CD1c-positive myeloid dendritic cell (primary cell): Measurements from ENCODE around the gene SOX18.

Source experiments
- DNase-seq: peaks from one replicate; pipeline ENCODE4 v3.0.0-alpha.2; 2016; ENCODE audit errors: extremely low spot score

SOX18 gene

GRCh38 chr20:64052987-64053840, 3.8 kb upstream of the SOX18 start:
- no peak for DNase-seq

- DNase-seq, result no peak
These were observed 2.9 kb upstream of the SOX18 start for GRCh38 chr20:64052326-64052722.

- DNase-seq, result no peak
These were observed 2.3 kb upstream of the SOX18 start for GRCh38 chr20:64051561-64052325.

- no peak for DNase-seq
These were observed 1.6 kb upstream of the SOX18 start for GRCh38 chr20:64051033-64051452.

- no peak for DNase-seq
These were observed 1.0 kb upstream of the SOX18 start for GRCh38 chr20:64050261-64051032.

GRCh38 chr20:64049878-64050260, 430 bp upstream of the SOX18 start:
- no peak for DNase-seq

- DNase-seq, result no peak
These were observed 916 bp downstream of the SOX18 start for GRCh38 chr20:64048402-64049044.

- no peak for DNase-seq
These were observed 1.5 kb downstream of the SOX18 start for GRCh38 chr20:64047968-64048401.

- DNase-seq, result no peak
These were observed 2.4 kb downstream of the SOX18 start for GRCh38 chr20:64047046-64047389.

- no peak for DNase-seq
These were observed 4.0 kb downstream of the SOX18 start for GRCh38 chr20:64045346-64046011.

GRCh38 chr20:64044484-64045247, 4.8 kb downstream of the SOX18 start:
- no peak for DNase-seq

- DNase-seq, result no peak
These were observed 5.7 kb downstream of the SOX18 start for GRCh38 chr20:64043768-64044167.

- peak; percentile 24 for DNase-seq
These were observed 7.2 kb downstream of the SOX18 start for GRCh38 chr20:64042054-64042781.

- no peak for DNase-seq
These were observed 7.7 kb downstream of the SOX18 start for GRCh38 chr20:64041781-64042053.

GRCh38 chr20:64041040-64041780, 8.2 kb downstream of the SOX18 start:
- no peak for DNase-seq

- no peak for DNase-seq
These were observed 9.0 kb downstream of the SOX18 start for GRCh38 chr20:64040231-64041039.

- no peak for DNase-seq
These were observed 9.9 kb downstream of the SOX18 start for GRCh38 chr20:64039293-64040160.
